ENCODE data around the gene IFT52.

IFT52 gene

GRCh38 chr20:43590392-43591303, at the start of gene IFT52:
Gene IFT52, plus strand, starts transcription at chr20:43590937. Its CDS starts 3,762 bp downstream, at chr20:43594699.
- DNase-seq, result peak; percentile 61

GRCh38 chr20:43541214-43541613, 49.5 kb upstream of the IFT52 start:
- no peak for DNase-seq

- no peak for DNase-seq
Measured at GRCh38 chr20:43542161-43542560, 48.6 kb upstream of the IFT52 start.

GRCh38 chr20:43542674-43543073, 48.1 kb upstream of the IFT52 start:
- no peak for DNase-seq

GRCh38 chr20:43543138-43543537, 47.6 kb upstream of the IFT52 start:
- DNase-seq, result no peak

GRCh38 chr20:43544501-43544900, 46.2 kb upstream of the IFT52 start:
- DNase-seq, result no peak

GRCh38 chr20:43545837-43546578, 44.7 kb upstream of the IFT52 start:
- no peak for DNase-seq

- no peak for DNase-seq
Measured at GRCh38 chr20:43548273-43548880, 42.4 kb upstream of the IFT52 start.

- DNase-seq, result no peak
Measured at GRCh38 chr20:43549416-43550065, 41.2 kb upstream of the IFT52 start.

- no peak for DNase-seq
Measured at GRCh38 chr20:43550456-43550855, 40.3 kb upstream of the IFT52 start.

GRCh38 chr20:43554369-43554768, 36.4 kb upstream of the IFT52 start:
- DNase-seq, result no peak

- no peak for DNase-seq
Measured at GRCh38 chr20:43558412-43559146, 32.2 kb upstream of the IFT52 start, which contains the start of gene SGK2. Gene SGK2, plus strand, starts transcription at chr20:43559027. Its CDS starts 7,469 bp downstream, at chr20:43566496.

GRCh38 chr20:43559147-43559987, 31.4 kb upstream of the IFT52 start:
- no peak for DNase-seq

GRCh38 chr20:43560974-43561373, 29.8 kb upstream of the IFT52 start:
- no peak for DNase-seq

GRCh38 chr20:43563429-43563828, 27.3 kb upstream of the IFT52 start:
- DNase-seq, result no peak

GRCh38 chr20:43563991-43564390, 26.7 kb upstream of the IFT52 start:
- no peak for DNase-seq

- DNase-seq, result no peak
Measured at GRCh38 chr20:43564455-43564854, 26.3 kb upstream of the IFT52 start.

- DNase-seq, result no peak
Measured at GRCh38 chr20:43564993-43565757, 25.6 kb upstream of the IFT52 start.

- no peak for DNase-seq
Measured at GRCh38 chr20:43565758-43566104, 25.0 kb upstream of the IFT52 start.

- DNase-seq, result no peak
Measured at GRCh38 chr20:43567477-43567876, 23.3 kb upstream of the IFT52 start.

- no peak for DNase-seq
Measured at GRCh38 chr20:43568706-43569105, 22.0 kb upstream of the IFT52 start.

Measured in GOT3 (cell line).